NOMO-1 (cell line): Measurements from ENCODE around the gene ARHGAP9.
A peak's percentile ranks its signal among the peaks of the same experiment; 100 is the strongest.

Source experiments
- DNase-seq, 2 experiments: peaks; one replicate each; lab custom pipeline; 2025; ENCODE audit not compliant: unreplicated experiment in 2 of 2; lab: John Stamatoyannopoulos, UW

ARHGAP9 gene

DNA sequence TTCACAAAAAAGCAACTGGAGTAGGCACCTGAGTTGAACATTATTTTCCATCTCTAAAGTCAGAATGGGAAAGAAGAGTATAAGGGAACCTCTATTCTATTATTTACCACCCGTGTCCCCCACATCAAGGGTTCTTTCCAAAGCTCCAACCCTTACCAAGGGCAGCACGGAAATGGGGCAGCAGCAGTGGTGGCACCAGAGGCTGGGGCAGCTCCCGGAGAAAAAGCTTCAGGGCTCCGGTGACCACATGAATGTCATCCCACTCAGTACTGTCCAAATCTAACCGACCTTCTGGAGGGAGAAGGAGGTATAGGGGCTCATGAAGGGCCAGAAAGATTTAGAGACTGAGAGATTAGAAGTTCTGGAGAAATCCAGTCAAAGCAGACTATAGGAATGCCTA is 5.8 kb downstream of the ARHGAP9 start:
- no peak for DNase-seq

DNA sequence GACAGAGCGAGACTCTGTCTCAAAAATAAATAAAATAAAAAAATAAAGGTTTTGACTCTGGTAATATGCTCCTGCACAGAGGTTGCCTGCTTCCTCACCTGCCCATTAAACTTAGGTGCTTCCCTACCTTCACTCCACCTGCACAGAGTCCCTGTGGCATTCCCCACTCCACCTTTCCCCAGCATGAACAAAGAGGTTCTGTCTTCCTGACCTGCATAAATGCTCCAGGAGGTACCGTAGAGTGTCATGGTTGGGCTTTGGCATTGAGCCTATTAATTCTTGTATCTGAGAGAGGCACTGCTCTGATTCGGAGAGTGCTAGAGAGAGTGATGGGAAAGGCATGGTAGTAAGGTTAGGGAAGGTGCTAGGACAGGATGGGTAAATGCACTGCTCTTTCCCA is 6.3 kb downstream of the ARHGAP9 start:
- no peak for DNase-seq

DNA sequence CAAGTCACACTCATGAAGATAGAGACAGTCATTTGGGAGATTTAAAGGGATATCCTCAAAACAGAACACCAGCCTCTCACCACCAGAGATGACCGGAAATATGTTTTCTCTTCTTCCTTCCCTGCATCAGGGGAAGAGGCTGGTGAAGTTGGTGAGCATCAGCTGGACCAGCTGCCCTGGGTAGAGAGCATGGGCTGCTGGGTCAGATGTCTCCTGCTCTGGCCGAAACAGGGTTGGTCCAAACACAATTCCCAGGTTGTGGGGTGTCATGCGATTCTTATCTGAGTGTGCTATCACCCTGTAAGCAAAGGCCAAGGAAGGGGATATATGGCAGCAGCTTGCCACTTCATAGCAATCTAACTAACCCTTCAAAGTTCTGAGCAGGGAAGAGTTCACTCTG is 7.3 kb downstream of the ARHGAP9 start:
- DNase-seq: no peak

DNA sequence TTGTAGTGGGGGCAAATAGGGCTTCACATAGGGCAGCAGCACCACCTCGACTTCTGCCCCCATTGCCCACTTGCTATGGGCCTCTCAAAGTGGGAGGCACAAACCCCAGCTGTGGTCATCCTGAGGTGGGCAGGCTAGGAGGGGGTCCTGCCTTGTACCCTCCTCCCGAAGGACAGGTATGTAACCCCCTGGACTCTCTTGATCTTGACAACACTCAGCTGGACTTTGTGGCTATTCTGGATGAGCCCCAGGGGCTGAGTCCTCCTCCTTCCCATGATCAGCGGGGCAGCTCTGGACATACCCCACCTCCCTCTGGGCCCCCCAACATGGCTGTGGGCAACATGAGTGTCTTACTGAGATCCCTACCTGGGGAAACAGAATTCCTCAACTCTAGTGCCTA is 8.0 kb downstream of the ARHGAP9 start:
- no peak for DNase-seq

DNA sequence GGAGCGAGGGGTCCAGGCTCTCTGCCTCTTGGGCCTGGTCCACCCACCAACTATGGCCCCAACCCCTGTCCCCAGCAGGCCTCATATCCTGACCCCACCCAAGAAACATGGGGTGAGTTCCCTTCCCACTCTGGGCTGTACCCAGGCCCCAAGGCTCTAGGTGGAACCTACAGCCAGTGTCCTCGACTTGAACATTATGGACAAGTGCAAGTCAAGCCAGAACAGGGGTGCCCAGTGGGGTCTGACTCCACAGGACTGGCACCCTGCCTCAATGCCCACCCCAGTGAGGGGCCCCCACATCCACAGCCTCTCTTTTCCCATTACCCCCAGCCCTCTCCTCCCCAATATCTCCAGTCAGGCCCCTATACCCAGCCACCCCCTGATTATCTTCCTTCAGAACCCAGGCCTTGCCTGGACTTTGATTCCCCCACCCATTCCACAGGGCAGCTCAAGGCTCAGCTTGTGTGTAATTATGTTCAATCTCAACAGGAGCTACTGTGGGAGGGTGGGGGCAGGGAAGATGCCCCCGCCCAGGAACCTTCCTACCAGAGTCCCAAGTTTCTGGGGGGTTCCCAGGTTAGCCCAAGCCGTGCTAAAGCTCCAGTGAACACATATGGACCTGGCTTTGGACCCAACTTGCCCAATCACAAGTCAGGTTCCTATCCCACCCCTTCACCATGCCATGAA is 8.6 kb downstream of the ARHGAP9 start:
- no peak for DNase-seq

DNA sequence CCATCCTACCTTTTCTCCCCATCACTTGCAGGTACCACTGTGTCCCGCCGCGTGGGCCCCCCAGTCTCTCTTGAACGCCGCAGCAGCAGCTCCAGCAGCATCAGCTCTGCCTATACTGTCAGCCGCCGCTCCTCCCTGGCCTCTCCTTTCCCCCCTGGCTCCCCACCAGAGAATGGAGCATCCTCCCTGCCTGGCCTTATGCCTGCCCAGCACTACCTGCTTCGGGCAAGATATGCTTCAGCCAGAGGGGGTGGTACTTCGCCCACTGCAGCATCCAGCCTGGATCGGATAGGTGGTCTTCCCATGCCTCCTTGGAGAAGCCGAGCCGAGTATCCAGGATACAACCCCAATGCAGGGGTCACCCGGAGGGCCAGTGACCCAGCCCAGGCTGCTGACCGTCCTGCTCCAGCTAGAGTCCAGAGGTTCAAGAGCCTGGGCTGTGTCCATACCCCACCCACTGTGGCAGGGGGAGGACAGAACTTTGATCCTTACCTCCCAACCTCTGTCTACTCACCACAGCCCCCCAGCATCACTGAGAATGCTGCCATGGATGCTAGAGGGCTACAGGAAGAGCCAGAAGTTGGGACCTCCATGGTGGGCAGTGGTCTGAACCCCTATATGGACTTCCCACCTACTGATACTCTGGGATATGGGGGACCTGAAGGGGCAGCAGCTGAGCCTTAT is 9.2 kb downstream of the ARHGAP9 start:
- DNase-seq: no peak

DNA sequence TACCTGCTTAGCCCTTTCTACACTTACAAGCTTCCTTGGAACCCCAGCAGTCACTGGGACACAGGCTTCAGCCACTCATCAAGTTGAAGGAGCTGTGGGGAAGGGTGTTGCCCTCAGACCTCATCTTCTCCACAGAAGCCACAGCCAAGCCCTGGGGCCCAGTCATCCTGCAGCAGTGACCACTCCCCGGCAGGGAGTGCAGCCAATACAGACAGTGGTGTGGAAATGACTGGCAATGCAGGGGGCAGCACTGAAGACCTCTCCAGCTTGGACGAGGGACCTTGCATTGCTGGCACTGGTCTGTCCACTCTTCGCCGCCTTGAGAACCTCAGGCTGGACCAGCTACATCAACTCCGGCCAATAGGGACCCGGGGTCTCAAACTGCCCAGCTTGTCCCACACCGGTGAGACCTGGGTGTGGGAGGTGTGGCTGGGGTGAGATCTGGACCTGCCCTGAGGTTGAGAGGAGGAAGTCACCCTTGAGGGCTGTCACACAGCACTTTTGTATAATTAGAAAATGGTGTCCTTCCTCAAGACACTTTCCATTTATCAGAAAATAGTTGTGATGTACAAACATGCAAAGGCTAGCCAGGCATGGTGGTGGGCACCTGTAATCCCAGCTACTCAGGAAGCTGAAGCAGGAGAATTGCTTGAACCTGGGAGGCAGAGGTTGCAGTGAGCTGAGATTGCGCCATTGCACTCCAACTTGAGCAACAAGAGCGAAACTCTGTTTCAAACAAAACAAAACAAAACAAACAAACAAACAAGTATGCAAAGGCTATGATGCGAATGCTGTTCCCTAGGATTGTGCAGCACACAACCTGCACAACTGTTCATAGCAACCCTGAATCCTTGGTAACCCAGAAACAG is 10.1 kb downstream of the ARHGAP9 start:
- DNase-seq: no peak

DNA sequence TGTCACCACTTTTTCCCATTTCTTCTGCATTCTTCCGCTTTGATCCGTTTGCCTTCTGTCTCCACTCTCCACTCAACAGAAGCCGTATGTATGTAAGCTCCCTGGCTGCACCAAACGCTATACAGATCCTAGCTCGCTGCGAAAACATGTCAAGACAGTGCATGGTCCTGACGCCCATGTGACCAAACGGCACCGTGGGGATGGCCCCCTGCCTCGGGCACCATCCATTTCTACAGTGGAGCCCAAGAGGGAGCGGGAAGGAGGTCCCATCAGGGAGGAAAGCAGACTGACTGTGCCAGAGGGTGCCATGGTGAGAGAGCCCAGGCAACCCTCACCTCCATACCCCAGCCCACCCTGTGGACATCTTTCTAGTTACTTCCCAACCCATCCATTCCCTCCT is 11.8 kb downstream of the ARHGAP9 start:
- no peak for DNase-seq

DNA sequence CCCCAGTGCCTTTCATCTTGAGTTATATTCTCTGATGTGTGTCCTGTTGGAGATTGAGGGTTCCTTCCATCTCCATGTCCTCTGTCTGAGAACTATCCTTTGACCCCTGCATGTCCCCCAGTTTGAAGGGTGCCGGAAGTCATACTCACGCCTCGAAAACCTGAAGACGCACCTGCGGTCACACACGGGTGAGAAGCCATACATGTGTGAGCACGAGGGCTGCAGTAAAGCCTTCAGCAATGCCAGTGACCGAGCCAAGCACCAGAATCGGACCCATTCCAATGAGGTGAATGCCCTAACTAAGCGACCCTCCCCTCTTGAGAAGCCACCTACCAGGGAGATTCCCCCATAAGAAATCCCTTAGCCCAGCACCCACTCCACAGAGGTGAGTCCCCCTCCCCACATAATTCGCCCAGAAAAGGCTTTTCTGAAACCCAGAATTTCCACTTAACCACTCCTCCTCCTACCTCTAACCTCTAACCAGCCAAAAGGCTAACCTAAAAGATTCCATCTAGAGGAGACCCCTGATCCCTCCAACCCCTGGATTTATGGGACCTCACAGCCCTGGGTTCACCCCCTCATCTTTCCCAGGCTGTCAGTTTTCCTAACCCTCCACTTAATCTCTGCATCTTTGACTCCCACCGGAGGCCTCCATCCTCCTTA is 12.3 kb downstream of the ARHGAP9 start:
- no peak for DNase-seq

DNA sequence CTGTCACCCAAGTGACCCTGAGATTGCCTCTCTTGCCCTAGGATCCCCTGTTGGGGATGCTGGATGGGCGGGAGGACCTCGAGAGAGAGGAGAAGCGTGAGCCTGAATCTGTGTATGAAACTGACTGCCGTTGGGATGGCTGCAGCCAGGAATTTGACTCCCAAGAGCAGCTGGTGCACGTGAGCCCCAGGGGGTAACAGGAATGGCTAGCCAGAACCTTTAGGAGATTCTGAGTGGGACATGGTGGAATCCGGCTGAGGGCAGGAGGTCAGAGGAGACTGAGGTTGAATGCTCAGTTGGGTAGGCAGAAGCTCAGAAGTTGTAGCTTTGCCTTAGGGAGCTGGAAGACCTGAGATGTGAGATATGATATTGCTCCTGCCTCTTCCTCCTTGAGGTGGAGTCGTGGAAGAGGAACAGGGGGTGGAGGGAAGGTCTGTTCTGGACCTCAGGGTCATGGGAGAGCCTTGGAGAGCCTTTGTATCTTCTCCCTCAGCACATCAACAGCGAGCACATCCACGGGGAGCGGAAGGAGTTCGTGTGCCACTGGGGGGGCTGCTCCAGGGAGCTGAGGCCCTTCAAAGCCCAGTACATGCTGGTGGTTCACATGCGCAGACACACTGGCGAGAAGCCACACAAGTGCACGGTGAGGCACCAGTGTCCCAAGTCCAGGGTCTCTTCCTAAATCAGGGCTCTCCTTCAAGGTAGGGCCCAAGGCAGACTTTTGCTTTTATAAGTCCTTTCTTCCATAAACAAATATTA is 13.7 kb downstream of the ARHGAP9 start:
- no peak for DNase-seq

DNA sequence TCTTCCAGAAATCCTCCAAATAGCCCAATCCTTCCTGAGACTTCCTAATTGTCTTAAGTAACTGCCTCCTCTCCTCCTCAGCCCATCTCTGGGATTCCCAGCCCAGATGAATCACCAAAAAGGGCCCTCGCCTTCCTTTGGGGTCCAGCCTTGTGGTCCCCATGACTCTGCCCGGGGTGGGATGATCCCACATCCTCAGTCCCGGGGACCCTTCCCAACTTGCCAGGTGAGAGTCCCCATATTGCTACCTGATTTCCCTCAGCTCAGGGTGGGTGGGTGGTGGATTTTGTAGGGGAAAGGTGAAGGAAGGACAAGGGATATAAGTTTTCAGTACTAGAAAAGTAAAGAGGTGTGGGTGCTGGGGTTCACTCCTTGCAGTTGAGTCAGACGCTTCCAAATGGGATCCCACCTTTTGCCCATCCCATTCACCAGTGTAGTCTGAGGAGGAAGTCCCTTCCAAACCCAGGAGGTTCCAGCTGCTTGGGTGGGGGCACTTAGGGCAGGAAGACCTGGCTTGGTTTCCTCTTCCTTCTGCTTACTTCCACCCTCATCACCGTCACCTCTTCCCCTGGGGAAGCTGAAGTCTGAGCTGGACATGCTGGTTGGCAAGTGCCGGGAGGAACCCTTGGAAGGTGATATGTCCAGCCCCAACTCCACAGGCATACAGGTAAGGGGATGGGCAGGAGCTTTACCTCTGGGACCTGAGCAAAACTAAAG is 14.5 kb downstream of the ARHGAP9 start:
- no peak for DNase-seq

DNA sequence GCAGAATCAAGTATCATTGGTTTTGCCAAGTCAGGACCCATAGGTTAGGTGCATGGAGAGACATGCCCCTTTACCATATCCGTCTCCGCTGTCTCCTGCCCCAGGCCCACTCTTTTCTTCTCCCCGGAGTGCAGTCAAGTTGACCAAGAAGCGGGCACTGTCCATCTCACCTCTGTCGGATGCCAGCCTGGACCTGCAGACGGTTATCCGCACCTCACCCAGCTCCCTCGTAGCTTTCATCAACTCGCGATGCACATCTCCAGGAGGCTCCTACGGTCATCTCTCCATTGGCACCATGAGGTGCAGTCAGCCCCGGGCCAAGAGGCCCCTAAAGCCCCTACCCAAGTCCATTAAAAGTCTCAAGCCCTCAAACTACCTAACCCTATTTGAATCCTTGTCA is 15.1 kb downstream of the ARHGAP9 start:
- DNase-seq: no peak

DNA sequence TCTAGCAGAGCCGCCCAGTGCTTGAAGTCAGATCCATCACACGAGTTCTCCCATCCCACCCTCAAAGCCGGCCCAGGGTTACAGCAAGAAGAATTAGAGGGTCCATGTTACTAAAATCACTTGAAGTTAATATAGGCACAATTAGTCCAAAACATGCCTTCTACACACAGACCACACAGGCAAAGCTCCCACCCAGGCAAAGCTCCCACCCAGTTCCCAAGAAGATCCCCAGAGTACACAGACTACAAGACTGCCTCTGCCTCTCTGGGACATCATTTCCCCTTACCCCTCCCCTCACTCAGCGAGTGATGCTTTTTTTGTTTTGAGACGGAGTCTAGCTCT is 16.8 kb downstream of the ARHGAP9 start:
- DNase-seq: no peak

DNA sequence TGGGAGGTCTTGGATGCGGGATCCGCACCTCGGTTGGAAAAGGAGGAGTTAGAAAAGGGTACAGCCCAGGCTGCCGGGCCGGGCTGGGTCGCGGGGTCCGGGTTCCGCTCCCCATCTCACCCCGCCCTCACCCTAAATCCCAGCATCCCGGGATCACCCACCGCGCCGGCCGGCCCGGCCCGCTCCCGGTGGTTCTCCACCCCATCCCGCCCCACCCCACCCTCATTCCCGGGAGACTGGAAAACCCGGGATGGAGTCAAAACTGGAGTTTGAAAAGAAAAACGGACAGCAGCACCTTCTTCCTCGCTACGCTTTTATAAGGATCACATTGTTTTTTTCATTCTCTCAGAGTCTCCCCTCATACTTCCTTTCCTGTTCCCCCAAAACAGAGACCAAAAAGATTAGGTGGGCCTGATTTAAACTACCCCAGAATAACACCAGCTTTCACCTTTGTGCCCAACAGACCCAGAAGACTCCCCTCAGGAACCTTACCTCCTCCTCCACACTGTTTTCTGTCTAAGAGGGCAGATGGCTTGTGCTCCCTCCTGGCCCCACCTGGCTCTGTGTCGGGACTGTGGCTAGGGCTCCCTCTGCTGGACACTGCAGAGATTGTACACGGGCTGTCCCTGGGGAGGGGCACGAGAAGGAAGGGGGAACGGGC is 17.3 kb downstream of the ARHGAP9 start:
- DNase-seq: peak; percentile 84 to 85

DNA sequence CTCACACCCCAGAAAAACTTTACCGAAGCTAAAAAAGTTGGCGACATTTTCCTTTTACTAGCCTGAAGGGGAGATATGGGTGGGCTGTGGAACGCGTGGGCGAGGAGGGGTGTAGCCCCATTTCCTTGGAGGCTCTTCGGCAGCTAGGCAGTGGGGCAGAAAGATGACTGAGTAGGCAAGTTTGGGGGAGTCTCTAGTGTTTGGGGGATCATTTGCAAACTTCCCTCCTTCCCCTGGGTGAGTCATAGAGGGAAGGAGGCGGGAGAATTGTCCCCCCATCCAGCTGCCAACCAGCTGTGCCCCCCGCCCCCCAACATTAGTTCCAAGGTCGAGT is 17.8 kb downstream of the ARHGAP9 start:
- DNase-seq: no peak

DNA sequence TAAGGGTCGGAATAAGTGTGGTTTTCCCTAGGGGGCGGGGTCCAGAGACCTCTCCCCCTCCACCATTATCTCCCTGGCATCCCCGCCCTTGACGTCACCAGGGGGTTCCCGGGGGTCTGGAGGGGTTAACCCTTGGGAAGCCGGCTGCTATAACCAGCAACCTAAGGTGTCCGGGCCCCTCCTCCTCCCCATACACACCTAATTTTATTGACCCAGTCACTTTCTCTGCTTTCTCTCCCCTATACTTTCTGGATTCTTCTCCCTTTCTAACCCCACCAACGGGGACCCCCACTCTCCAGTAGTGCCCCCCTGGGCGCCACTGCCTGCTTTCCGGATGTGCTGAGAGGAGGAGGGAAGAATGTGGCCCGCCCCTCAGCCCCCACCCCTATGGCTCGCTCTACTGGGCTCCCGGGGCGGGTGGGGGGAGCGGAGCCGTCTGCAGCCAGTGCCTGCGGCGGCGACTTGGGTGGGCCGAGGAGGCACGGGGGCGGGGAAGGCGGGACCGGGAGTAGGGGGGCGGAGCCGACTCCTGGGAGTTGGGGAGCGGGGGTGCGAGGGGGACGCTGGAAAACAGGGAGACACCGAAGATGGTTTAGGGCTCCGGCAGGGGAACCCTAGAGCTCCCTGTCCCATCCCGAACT is 18.3 kb downstream of the ARHGAP9 start:
- no peak for DNase-seq

DNA sequence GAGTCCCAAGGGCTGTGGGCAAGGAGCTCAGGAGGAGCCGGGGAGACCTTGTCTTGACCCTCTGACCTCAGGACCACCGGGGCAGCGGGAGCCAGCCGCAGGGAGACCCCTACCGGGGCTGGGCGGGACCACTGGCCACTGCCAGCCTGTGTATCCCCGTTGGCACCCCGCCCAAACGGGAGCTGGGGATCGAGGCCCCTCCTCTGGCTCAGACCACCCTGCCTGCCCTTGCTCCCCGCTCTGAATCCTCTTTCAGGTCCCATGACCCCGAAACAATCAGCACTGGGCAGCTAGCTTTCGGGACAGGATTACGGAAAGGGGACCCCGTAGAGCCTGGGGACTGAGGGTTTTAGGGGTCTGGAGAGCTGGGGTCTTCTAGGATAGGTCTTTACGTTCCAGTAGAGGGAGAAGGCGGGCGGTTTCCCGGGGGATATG is 18.8 kb downstream of the ARHGAP9 start:
- no peak for DNase-seq

DNA sequence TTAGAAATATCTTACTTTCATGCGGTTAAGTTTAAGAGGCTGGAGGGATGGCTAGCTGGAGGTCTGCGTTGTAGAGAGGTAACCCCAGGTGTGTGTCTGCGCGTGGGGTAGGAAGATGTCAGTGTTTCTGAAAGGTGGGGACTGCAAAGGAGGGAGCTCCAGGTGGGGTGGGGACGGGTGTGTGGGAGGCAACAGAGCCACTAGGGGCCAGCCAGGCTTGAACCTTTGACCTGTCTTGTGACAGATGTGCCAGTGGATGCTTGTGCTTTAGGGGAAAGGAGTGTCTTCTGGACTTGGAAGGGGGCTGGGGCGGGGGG is 19.2 kb downstream of the ARHGAP9 start:
- DNase-seq: no peak

DNA sequence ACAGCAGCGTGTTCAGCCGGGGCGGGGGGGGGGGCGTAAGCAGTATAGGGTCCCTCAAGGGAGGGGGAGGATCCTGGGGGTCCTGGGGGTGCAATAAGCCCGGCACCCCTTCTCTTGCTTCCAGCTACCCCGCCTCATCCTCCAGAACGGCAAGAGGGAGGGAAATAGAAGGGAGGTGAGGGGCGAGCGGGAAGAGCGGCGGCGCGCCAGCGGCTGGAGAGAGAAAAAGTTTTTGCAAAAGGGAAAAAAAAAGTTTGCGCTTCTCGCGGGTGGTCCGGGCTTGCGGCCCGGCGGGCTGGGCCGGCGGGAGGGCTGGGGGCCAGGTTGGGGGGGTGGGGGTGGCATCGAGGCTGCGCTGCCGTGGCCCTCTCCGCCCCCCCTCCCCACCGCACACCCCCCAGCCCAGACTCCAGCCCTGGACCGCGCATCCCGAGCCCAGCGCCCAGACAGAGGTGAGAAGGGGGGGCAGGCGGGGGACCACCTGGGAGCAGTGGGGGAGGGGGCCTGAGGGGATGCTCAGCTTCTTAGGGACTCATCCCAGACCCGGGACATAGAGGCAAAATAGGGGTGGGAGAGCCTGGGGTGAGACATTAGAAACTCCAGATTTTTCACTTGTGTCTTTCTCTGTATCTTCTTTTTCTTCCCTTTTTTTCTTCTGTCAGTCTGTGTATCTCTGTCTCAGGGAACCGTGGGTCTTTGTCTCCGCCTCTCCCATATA is 19.8 kb downstream of the ARHGAP9 start, which contains the start of gene GLI1:
Gene GLI1 (plus strand): TSS at position 36 of the 718 bp plus-strand sequence. CDS start 3,907 bp downstream, outside the sequence.
- no peak for DNase-seq
